OCI-LY1 (cell line): ENCODE measurements around the gene MICU1.

Experiments
- H2AFZ ChIP-seq: fragments of 200-600 bp; sonication (generic), shearing (Covaris generic); 2 replicates; pipeline ENCODE4 v1.6.0; 2014; ENCODE audit warnings: antibody characterized with exemption, mild to moderate bottlenecking, low read length
- H3F3A ChIP-seq: fragments of 200-600 bp; sonication (generic), shearing (Covaris generic); 2 replicates; pipeline ENCODE4 v1.6.0; 2014; ENCODE audit warnings: mild to moderate bottlenecking, antibody characterized with exemption, low read length, moderate library complexity; ENCODE audit not compliant: insufficient read depth
- H3K27ac ChIP-seq: fragments of 200-600 bp; sonication (generic); 2 replicates; pipeline ENCODE4 v1.5.1; 2014; ENCODE audit warnings: low read length, mixed run types, mild to moderate bottlenecking, low read depth; ENCODE audit not compliant: poor library complexity, severe bottlenecking
- H3K27me3 ChIP-seq: fragments of 200-600 bp; sonication (generic); 2 replicates; pipeline ENCODE4 v1.6.0; 2014; ENCODE audit warnings: antibody characterized with exemption, mild to moderate bottlenecking, low read length, moderate library complexity; ENCODE audit not compliant: insufficient read depth
- H3K36me3 ChIP-seq: fragments of 200-600 bp; sonication (generic); 2 replicates; pipeline ENCODE4 v1.6.1; 2014; ENCODE audit warnings: mild to moderate bottlenecking, antibody characterized with exemption, low read length, moderate library complexity, mixed read lengths; ENCODE audit not compliant: insufficient read depth
- H3K4me1 ChIP-seq: fragments of 200-600 bp; sonication (generic); 2 replicates; pipeline ENCODE4 v1.5.1; 2014; ENCODE audit warnings: mild to moderate bottlenecking, low read length, moderate library complexity; ENCODE audit not compliant: insufficient read depth, severe bottlenecking
- H3K4me2 ChIP-seq: fragments of 200-600 bp; sonication (generic), shearing (Covaris generic); 2 replicates; pipeline ENCODE4 v1.6.1; 2014; ENCODE audit warnings: low read length
- H3K4me3 ChIP-seq: fragments of 200-600 bp; sonication (generic); 2 replicates; pipeline ENCODE4 v1.5.1; 2014; ENCODE audit warnings: low read length, low read depth, mild to moderate bottlenecking, mixed read lengths; ENCODE audit not compliant: poor library complexity, severe bottlenecking
- H3K79me2 ChIP-seq: fragments of 200-600 bp; shearing (Covaris generic); 2 replicates; pipeline ENCODE4 v1.6.1; 2016; ENCODE audit warnings: mixed run types, low read length, mixed read lengths; ENCODE audit not compliant: insufficient read depth
- H3K9ac ChIP-seq: fragments of 200-600 bp; sonication (generic), shearing (Covaris generic); 2 replicates; pipeline ENCODE4 v1.6.1; 2014; ENCODE audit warnings: mild to moderate bottlenecking, low read length, mixed read lengths
- H3K9me2 ChIP-seq: fragments of 200-600 bp; sonication (generic), shearing (Covaris generic); 2 replicates; pipeline ENCODE4 v1.6.1; 2014; ENCODE audit warnings: low read depth, mild to moderate bottlenecking, low read length, mixed read lengths
- H3K9me3 ChIP-seq: fragments of 200-600 bp; shearing (Covaris generic); 2 replicates; pipeline ENCODE4 v1.6.1; 2014; ENCODE audit warnings: low read length, mixed read lengths
- H4K20me1 ChIP-seq: fragments of 200-600 bp; sonication (generic), shearing (Covaris generic); 2 replicates; pipeline ENCODE4 v1.6.0; 2016; ENCODE audit warnings: mild to moderate bottlenecking, low read length; ENCODE audit not compliant: insufficient read depth
- CTCF ChIP-seq: fragments of 200-600 bp; sonication (generic), shearing (Covaris generic); IDR thresholded peaks from 2 replicates; pipeline ENCODE4 v1.5.1; 2017; ENCODE audit warnings: mild to moderate bottlenecking, antibody characterized with exemption, low read length, moderate library complexity, mixed read lengths
- EZH2 ChIP-seq: fragments of 200-600 bp; sonication (generic), shearing (Covaris generic); IDR thresholded peaks from 2 replicates; pipeline ENCODE4 v1.8.0; 2017; ENCODE audit warnings: borderline replicate concordance, mixed run types, mild to moderate bottlenecking, antibody characterized with exemption, low read length, moderate library complexity, mixed read lengths

Gene MICU1

GRCh38 chr10:72337722-72338121 lies 288.2 kb downstream of the MICU1 start:
- Histone ChIP-seq H3K4me2 (no peak overlapping the region), H4K20me1 (no peaks in the 10 kb centered on the region), H3K9me2 (no peaks in the 10 kb centered on the region)

GRCh38 chr10:72337039-72337629 lies 288.7 kb downstream of the MICU1 start:
- Histone ChIP-seq H4K20me1 (no peaks in the 10 kb centered on the region), H3K4me2 (no peak overlapping the region), H3K27me3 (no peaks in the 10 kb centered on the region), H3K9me3 (no peaks in the 10 kb centered on the region), H3K9me2 (no peaks in the 10 kb centered on the region), H3K4me3 (no peak overlapping the region), H3K4me1 (peaks cover 39% of the 10 kb centered on the region), H2AFZ (no peak overlapping the region), H3K36me3 (peaks cover 29% of the 10 kb centered on the region; the same call in 1 of the 2 replicates), H3K27ac (no peak overlapping the region), H3K79me2 (no peaks in the 10 kb centered on the region), H3F3A (0 out of 2 replicates have a peak, but pooled peaks cover 4% of the 10 kb centered on the region), H3K9ac (no peak overlapping the region)
- TF ChIP-seq CTCF (peak; percentile 98), EZH2 (no peak)

More at GRCh38 chr10:72337722-72338121, 288.2 kb downstream of the MICU1 start:
- no peaks in the 10 kb centered on the region for H3K9me3 ChIP-seq
- no peak overlapping the region for H2AFZ ChIP-seq
- H3K36me3 ChIP-seq, result peaks cover 29% of the 10 kb centered on the region; the same call in 1 of the 2 replicates
- peaks cover 33% of the 10 kb centered on the region for H3K4me1 ChIP-seq
- no peak overlapping the region for H3K9ac ChIP-seq
- TF ChIP-seq CTCF (no peak), EZH2 (no peak)
- no peak overlapping the region for H3K27ac ChIP-seq
- H3F3A ChIP-seq, result 0 out of 2 replicates have a peak, but pooled peaks cover 4% of the 10 kb centered on the region
- H3K4me3 ChIP-seq, result no peak overlapping the region
- H3K79me2 ChIP-seq, result no peaks in the 10 kb centered on the region
- H3K27me3 ChIP-seq, result no peaks in the 10 kb centered on the region

- no peaks in the 10 kb centered on the region for H3K79me2 ChIP-seq
- peak overlapping the region; percentile 99 for H3K27ac ChIP-seq
- H3K36me3 ChIP-seq, result peaks cover 29% of the 10 kb centered on the region; the same call in 1 of the 2 replicates
- H3K9ac ChIP-seq, result no peak overlapping the region
- H3K4me1 ChIP-seq, result peaks cover 45% of the 10 kb centered on the region
- H3K4me2 ChIP-seq, result no peak overlapping the region
- no peaks in the 10 kb centered on the region for H3K9me2 ChIP-seq
- H3F3A ChIP-seq, result 0 out of 2 replicates have a peak, but pooled peaks cover 4% of the 10 kb centered on the region
- no peaks in the 10 kb centered on the region for H3K27me3 ChIP-seq
- H3K9me3 ChIP-seq, result no peaks in the 10 kb centered on the region
- no peak for TF ChIP-seq CTCF
- no peak for TF ChIP-seq EZH2
- H2AFZ ChIP-seq, result no peak overlapping the region
- H4K20me1 ChIP-seq, result no peaks in the 10 kb centered on the region
- H3K4me3 ChIP-seq, result no peak overlapping the region
These were observed 289.4 kb downstream of the MICU1 start for GRCh38 chr10:72336259-72337038.
